OCI-LY1 (cell line): ENCODE data around the gene PRKCA.

Experiments
- CTCF ChIP-seq: fragments of 200-600 bp; sonication (generic), shearing (Covaris generic); IDR thresholded peaks from 2 replicates; pipeline ENCODE4 v1.5.1; 2017; ENCODE audit warnings: mild to moderate bottlenecking, antibody characterized with exemption, low read length, moderate library complexity, mixed read lengths
- EZH2 ChIP-seq: fragments of 200-600 bp; sonication (generic), shearing (Covaris generic); IDR thresholded peaks from 2 replicates; pipeline ENCODE4 v1.8.0; 2017; ENCODE audit warnings: borderline replicate concordance, mixed run types, mild to moderate bottlenecking, antibody characterized with exemption, low read length, moderate library complexity, mixed read lengths

GRCh38 chr17:66444031-66444430, 141.6 kb downstream of the PRKCA start:
- no peak for TF ChIP-seq EZH2
- no peak for TF ChIP-seq CTCF
